GM19193 (cell line): ENCODE data around the gene HIP1.

Experiments used
- POLR2A ChIP-seq: IDR thresholded peaks from 4 replicates; pipeline ENCODE4 v1.6.1; 2011; ENCODE audit not compliant: insufficient read depth, insufficient read length; ENCODE audit errors: extremely low read depth

The HIP1 gene

GRCh38 chr7:75690121-75690523 lies 48.6 kb downstream of the HIP1 start:
- no peak for TF ChIP-seq POLR2A

DNA sequence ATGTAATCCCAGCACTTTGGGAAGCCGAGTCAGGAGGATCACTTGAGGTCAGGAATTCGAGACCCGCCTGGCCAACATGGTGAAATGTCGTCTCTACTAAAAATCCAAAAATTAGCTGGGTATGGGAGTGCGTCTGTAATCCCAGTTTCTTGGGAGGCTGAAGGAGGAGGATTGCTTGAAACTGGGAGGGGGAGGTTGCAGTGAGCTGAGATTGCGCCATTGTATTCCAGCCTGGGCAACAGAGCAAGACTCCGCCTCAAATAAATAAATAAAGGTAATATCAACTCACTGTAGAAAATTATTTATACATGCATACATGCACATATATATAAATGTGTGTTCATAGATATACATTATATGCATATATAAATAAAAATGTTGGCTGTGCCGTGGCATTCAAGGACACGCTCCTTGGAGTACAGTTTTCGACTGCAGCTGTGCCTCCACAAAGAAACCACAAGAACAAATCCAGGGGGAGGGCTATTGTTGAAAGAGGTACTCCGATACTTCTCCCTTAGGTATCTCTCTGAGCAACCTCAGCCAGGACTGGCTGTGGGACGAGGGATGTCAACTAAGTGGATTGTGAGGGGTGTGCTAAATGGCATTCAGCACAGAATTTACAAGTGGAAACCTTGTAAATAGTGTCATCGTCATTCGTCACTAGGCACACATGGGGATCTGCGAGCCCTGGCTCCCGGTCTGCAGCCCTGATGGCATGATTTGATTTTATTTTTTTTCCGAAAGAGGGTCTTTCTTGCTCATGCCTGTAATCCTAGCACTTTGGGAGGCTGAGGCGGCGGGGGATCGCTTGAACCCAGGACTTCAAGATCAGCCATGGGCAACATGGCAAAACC lies 49.3 kb downstream of the HIP1 start:
- TF ChIP-seq POLR2A = no peak

- TF ChIP-seq POLR2A = no peak
Observed at GRCh38 chr7:75688200-75689136, 50.3 kb downstream of the HIP1 start.

DNA sequence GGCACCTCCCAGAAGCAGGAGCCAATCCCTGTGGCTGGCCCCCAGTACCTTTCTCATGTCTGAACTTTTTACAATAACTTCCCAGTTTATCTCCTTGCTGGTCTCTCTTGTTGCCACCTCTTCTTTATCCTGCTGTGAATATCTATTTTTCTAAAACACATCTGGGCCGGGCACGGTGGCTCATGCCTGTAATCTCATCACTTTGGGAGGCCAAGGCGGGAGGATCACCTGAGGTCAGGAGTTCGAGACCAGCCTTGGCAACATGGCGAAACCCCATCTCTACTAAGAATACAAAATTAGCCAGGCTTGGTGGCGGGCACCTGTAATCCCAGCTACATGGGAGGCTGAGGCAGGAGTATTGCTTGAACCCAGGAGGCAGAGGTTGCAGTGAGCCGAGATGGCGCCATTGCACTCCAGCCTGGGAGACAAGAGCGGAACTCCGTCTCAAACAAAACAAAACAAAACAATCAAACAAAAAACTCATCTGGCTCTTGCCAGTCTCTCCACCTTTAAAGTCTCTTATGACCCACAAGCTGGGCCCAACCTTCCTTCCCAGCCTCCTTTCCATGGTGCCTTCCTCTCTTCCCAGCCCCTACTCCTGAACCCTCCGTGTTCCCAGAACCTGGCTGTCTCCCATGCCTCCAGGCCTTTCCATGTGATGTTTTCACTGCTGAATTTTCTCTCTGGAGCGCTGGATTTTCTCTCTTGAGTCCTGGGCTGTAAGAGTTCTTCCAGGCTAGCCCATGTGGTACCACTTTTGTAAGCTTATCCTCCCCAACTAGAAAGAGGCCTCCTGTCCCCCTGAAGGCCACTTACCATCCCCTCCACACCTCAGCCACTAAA lies 51.3 kb downstream of the HIP1 start:
- TF ChIP-seq POLR2A = no peak

DNA sequence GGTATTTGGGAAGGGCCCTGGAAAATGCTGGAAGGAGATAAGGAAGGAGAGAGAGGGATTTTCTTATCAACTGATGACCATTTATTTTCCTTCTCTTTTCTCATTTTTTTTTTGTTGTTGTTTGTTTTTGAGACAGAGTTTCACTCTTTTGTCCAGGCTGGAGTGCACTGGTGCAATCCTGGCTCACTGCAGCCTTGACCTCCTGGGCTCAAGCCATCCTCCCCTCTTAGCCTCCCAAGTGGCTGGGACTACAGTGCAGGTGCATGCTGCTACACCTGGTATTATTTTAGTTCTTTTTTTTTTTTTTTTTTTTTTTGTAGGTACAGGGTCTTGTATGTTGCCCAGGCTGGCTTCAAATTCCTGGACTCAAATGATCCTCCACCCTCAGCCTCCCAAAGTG lies 52.2 kb downstream of the HIP1 start:
- no peak for TF ChIP-seq POLR2A

GRCh38 chr7:75679060-75679459 lies 59.7 kb downstream of the HIP1 start:
- TF ChIP-seq POLR2A = no peak

DNA sequence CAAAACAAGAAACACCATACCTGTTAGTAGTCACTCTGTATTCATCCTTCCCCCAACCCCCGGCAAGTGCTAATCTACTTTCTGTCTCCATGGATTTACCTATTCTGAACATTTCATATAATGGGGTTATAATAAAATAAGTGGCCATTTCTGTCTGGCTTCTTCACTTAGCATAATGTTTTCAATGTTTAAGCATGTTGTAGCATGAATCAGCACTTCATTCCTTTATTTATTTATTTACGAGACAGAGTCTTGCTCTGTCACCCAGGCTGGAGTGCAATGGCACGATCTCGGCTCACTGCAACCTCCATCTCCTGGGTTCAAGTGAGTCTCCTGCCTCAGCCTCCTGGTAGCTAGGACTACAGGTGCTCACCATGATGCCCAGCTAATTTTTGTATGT lies 69.2 kb downstream of the HIP1 start:
- TF ChIP-seq POLR2A = no peak

- TF ChIP-seq POLR2A = no peak
Observed at GRCh38 chr7:75667938-75668337, 70.8 kb downstream of the HIP1 start.

- no peak for TF ChIP-seq POLR2A
Observed at GRCh38 chr7:75663302-75663907, 75.3 kb downstream of the HIP1 start.

- peak; percentile 27 for TF ChIP-seq POLR2A
Observed at GRCh38 chr7:75662579-75663301, 76.0 kb downstream of the HIP1 start.

DNA sequence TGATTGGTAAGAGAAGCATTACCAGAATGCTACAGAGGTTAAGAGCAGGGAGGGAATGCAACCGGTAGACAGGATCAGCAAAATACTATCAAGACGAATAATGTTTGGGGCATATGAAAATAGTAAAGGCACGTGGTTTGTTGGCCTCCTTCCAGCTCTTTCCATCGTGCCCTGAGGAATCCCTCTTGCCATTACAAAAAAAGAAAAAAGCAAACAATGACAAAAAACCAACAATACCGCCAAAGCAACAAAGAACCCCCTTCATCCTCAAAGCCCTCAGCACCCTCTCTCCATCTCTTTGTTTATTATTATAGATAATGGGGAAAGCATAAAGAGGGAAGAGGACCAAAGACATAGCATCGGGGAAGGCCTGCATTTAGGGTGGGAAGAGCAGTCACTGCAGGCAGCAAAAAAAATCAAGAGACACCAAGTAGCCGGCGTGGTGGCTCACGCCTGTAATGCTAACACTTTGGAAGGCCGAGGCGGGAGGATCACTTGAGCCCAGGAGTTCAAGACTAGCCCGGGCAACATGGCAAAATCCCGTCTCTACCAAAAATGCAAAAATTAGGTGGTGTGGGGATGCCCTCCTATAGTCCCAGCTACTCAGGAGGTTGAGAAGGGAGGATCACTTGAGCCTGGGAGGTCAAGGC lies 78.0 kb downstream of the HIP1 start:
- no peak for TF ChIP-seq POLR2A

GRCh38 chr7:75658802-75659201 lies 79.9 kb downstream of the HIP1 start:
- no peak for TF ChIP-seq POLR2A

DNA sequence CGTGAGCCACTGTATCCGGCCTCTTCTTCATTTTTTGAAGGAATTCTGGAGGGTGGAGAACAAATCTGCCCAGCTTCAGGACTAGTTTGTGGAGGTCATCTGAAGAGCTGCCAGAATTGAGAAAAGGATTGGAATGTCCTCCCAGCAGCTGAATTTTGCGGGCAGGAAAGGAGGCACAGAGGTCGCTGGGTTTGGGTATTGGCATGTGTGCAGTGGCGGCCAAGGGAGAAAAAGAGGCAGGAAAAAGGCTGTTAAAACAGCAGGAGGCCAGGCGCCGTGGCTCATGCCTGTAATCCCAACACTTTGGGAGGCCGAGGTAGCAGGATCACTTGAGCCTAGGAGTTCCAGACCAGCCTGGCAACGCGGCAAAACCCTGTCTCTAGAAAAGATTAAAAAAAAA lies 80.4 kb downstream of the HIP1 start:
- no peak for TF ChIP-seq POLR2A
